WERI-Rb-1 (cell line): ENCODE results near the gene NR2F1.

ENCODE experiments used
- DNase-seq: peaks from one replicate; pipeline ENCODE4 v3.0.0-alpha.2; 2020
- H3K27ac ChIP-seq: fragments of 250-450 bp; sonication (Bioruptor Pico); 2 replicates; pipeline ENCODE4 v1.5.1; 2020; ENCODE audit warnings: mild to moderate bottlenecking, moderate library complexity
- H3K27me3 ChIP-seq: fragments of 250-450 bp; sonication (Bioruptor Pico); 2 replicates; pipeline ENCODE4 v1.5.1; 2021; ENCODE audit warnings: mild to moderate bottlenecking, low read depth, moderate library complexity; ENCODE audit not compliant: insufficient read depth, severe bottlenecking
- H3K36me3 ChIP-seq: fragments of 250-450 bp; sonication (Bioruptor Pico); 2 replicates; pipeline ENCODE4 v1.5.1; 2020; ENCODE audit warnings: mild to moderate bottlenecking, moderate library complexity
- H3K4me3 ChIP-seq: 2 replicates; pipeline ENCODE4 v1.5.1; 2011; ENCODE audit warnings: low read depth, mild to moderate bottlenecking, control low read depth, low read length
- H3K9me3 ChIP-seq: fragments of 250-450 bp; sonication (Bioruptor Pico); 2 replicates; pipeline ENCODE4 v1.5.1; 2021; ENCODE audit warnings: mild to moderate bottlenecking, moderate library complexity; ENCODE audit not compliant: severe bottlenecking
- CTCF ChIP-seq: IDR thresholded peaks from 2 replicates; pipeline ENCODE4 v1.5.1; 2011; ENCODE audit warnings: low read depth, mild to moderate bottlenecking, control low read depth, inconsistent platforms, low read length

NR2F1 gene

GRCh38 chr5:93569300-93570160, 13.5 kb upstream of the NR2F1 start:
- Histone ChIP-seq H3K4me3 (no peak overlapping the region), H3K27me3 (peaks cover 31% of the 10 kb centered on the region), H3K27ac (no peak overlapping the region), H3K36me3 (no peaks in the 10 kb centered on the region), H3K9me3 (peaks cover 5% of the 10 kb centered on the region)
- DNase-seq = no peak
- TF ChIP-seq CTCF = no peak

- Histone ChIP-seq H3K4me3 (no peak overlapping the region), H3K27ac (no peak overlapping the region), H3K27me3 (peaks cover 36% of the 10 kb centered on the region), H3K9me3 (peaks cover 5% of the 10 kb centered on the region), H3K36me3 (no peaks in the 10 kb centered on the region)
- no peak for DNase-seq
- no peak for TF ChIP-seq CTCF
These were observed 12.5 kb upstream of the NR2F1 start for GRCh38 chr5:93570294-93571113.

- DNase-seq = no peak
- Histone ChIP-seq H3K4me3 (no peak overlapping the region), H3K36me3 (no peaks in the 10 kb centered on the region), H3K27ac (no peak overlapping the region), H3K27me3 (peaks cover 36% of the 10 kb centered on the region), H3K9me3 (peaks cover 5% of the 10 kb centered on the region)
- TF ChIP-seq CTCF = no peak
These were observed 11.7 kb upstream of the NR2F1 start for GRCh38 chr5:93571114-93571949.

GRCh38 chr5:93572101-93572607, 10.9 kb upstream of the NR2F1 start:
- H3K9me3 ChIP-seq = peaks cover 5% of the 10 kb centered on the region
- H3K36me3 ChIP-seq = no peaks in the 10 kb centered on the region
- no peak overlapping the region for H3K27ac ChIP-seq
- TF ChIP-seq CTCF = no peak
- no peak for DNase-seq
- H3K4me3 ChIP-seq = peak overlapping the region; percentile 52
- H3K27me3 ChIP-seq = peaks cover 36% of the 10 kb centered on the region

GRCh38 chr5:93572608-93573353, 10.2 kb upstream of the NR2F1 start:
- Histone ChIP-seq H3K9me3 (peaks cover 5% of the 10 kb centered on the region), H3K4me3 (peak overlapping the region; percentile 52), H3K27me3 (peaks cover 39% of the 10 kb centered on the region), H3K36me3 (no peaks in the 10 kb centered on the region), H3K27ac (no peak overlapping the region)
- peak; percentile 44 for DNase-seq
- no peak for TF ChIP-seq CTCF
